ENCODE measurements around the gene WDR82.

The WDR82 gene

GRCh38 chr3:52278510-52279069 lies at the start of gene WDR82:
TSS of gene WDR82 (minus strand) at chr3:52278649. CDS start at chr3:52278361, 288 bp downstream.
- peak; percentile 99 for DNase-seq

GRCh38 chr3:52327486-52328290 lies 49.2 kb upstream of the WDR82 start:
- DNase-seq, result no peak

- no peak for DNase-seq
These were observed 48.5 kb upstream of the WDR82 start for GRCh38 chr3:52326976-52327375.

- no peak for DNase-seq
These were observed 47.2 kb upstream of the WDR82 start for GRCh38 chr3:52325686-52326085.

- no peak for DNase-seq
These were observed 46.2 kb upstream of the WDR82 start for GRCh38 chr3:52324676-52325075.

- no peak for DNase-seq
These were observed 45.3 kb upstream of the WDR82 start for GRCh38 chr3:52323526-52324295.

GRCh38 chr3:52322466-52322865 lies 44.0 kb upstream of the WDR82 start:
- no peak for DNase-seq

GRCh38 chr3:52321481-52321880 lies 43.0 kb upstream of the WDR82 start:
- no peak for DNase-seq

GRCh38 chr3:52319921-52320595 lies 41.6 kb upstream of the WDR82 start:
- no peak for DNase-seq

GRCh38 chr3:52318186-52318816 lies 39.9 kb upstream of the WDR82 start:
- DNase-seq, result no peak

- peak; percentile 74 for DNase-seq
These were observed 39.0 kb upstream of the WDR82 start for GRCh38 chr3:52317208-52318000.

GRCh38 chr3:52315977-52316764 lies 37.7 kb upstream of the WDR82 start, which contains the start of gene DNAH1:
TSS of gene DNAH1 (plus strand) at chr3:52316319. CDS start at chr3:52322443, 6,124 bp downstream.
- no peak for DNase-seq

GRCh38 chr3:52315006-52315405 lies 36.6 kb upstream of the WDR82 start:
- DNase-seq, result no peak

GRCh38 chr3:52314489-52314888 lies 36.0 kb upstream of the WDR82 start:
- DNase-seq, result no peak

GRCh38 chr3:52313774-52314188 lies 35.3 kb upstream of the WDR82 start:
- DNase-seq, result no peak

GRCh38 chr3:52313188-52313773 lies 34.8 kb upstream of the WDR82 start:
- DNase-seq, result no peak

GRCh38 chr3:52311576-52312119 lies 33.2 kb upstream of the WDR82 start:
- DNase-seq, result no peak

- DNase-seq, result peak; percentile 49
These were observed 32.6 kb upstream of the WDR82 start for GRCh38 chr3:52310861-52311575.

GRCh38 chr3:52308308-52308707 lies 29.9 kb upstream of the WDR82 start:
- no peak for DNase-seq

Data from activated CD8-positive, alpha-beta memory T cell treated with anti-CD3 and anti-CD28 coated beads, Interleukin-2, amount 50 U/mL, for 4 hours (primary cell).